IMR-90 (cell line): ENCODE measurements around the gene S100A1. TPM values are rescaled to one million over a fixed set of nuclear protein-coding genes. Genes with fewer than 3 reads are reported as not detected.
"Not testable (repeated sequence)": the region's sequence is repeated elsewhere in the genome, so short reads cannot be mapped to it uniquely, and the experiment has no call there.

Source experiments
- ATAC-seq: fragments of 200-7000 bp; cut with Tn5 transposase; 2 replicates; pipeline ENCODE4 v1.9.1; 2020; ENCODE audit warnings: low read depth, mild to moderate bottlenecking, moderate library complexity
- BruUV-seq: library from RNA; stranded (reverse); fragments of 400-500 nt; replicated peaks from 2 replicates; lab custom pipeline; 2021; lab: Mats Ljungman, UMichigan
- CTCF ChIA-PET: fragments of 300-600 bp; formaldehyde crosslinking; extraction: SDS; loops from one replicate; lab custom pipeline; 2021; ENCODE audit warnings: antibody characterized with exemption; lab: Yijun Ruan, JAX
- POLR2A ChIA-PET: fragments of 300-600 bp; sonication (Branson Sonifier 250); formaldehyde crosslinking; loops from one replicate; lab custom pipeline; 2022; ENCODE audit warnings: antibody characterized with exemption; ENCODE audit not compliant: unreplicated experiment; lab: Charles Lee
- DNase-seq: peaks from one replicate; pipeline ENCODE4 v3.0.0; 2013
- H2AFZ ChIP-seq: replicated peaks from 2 replicates; pipeline ENCODE3; 2013; ENCODE audit warnings: low read length, mild to moderate bottlenecking; ENCODE audit not compliant: poor library complexity
- H2AK5ac ChIP-seq: 2 replicates; pipeline ENCODE4 v1.6.1; 2013; ENCODE audit warnings: low read depth, low read length, inconsistent platforms
- H2AK9ac ChIP-seq: replicated peaks from 2 replicates; pipeline ENCODE3; 2013; ENCODE audit warnings: mild to moderate bottlenecking, low read depth, low read length, moderate library complexity; ENCODE audit not compliant: poor library complexity
- H2BK120ac ChIP-seq: 2 replicates; pipeline ENCODE4 v1.6.1; 2013; ENCODE audit warnings: low read depth, low read length, inconsistent platforms
- H2BK15ac ChIP-seq: 3 replicates; pipeline ENCODE4 v1.6.1; 2013; ENCODE audit warnings: low read depth, low read length, inconsistent platforms
- H2BK20ac ChIP-seq: 2 replicates; pipeline ENCODE4 v1.6.1; 2013; ENCODE audit warnings: low read depth, mild to moderate bottlenecking, inconsistent platforms, low read length, moderate library complexity
- H2BK5ac ChIP-seq: 2 replicates; pipeline ENCODE4 v1.6.1; 2013; ENCODE audit warnings: mild to moderate bottlenecking, low read depth, low read length, inconsistent platforms; ENCODE audit not compliant: poor library complexity, severe bottlenecking
- H3K14ac ChIP-seq: replicated peaks from 2 replicates; pipeline ENCODE4 v1.6.1; 2013; ENCODE audit warnings: low read depth, low read length, inconsistent platforms
- H3K18ac ChIP-seq: 2 replicates; pipeline ENCODE4 v1.6.1; 2013; ENCODE audit warnings: low read depth, low read length, control low read depth
- H3K23ac ChIP-seq: 2 replicates; pipeline ENCODE4 v1.6.1; 2013; ENCODE audit warnings: low read depth, low read length, inconsistent platforms
- H3K27ac ChIP-seq: 2 replicates; pipeline ENCODE4 v1.5.1; 2013; ENCODE audit warnings: mild to moderate bottlenecking, control low read depth, low read length; ENCODE audit not compliant: insufficient read depth
- H3K27me3 ChIP-seq: 2 replicates; pipeline ENCODE4 v1.6.1; 2013; ENCODE audit warnings: low read length; ENCODE audit not compliant: control insufficient read depth, insufficient read depth
- H3K36me3 ChIP-seq: 2 replicates; pipeline ENCODE4 v1.6.1; 2013; ENCODE audit warnings: low read length, mixed read lengths; ENCODE audit not compliant: control insufficient read depth, insufficient read depth
- H3K4ac ChIP-seq: 2 replicates; pipeline ENCODE4 v1.6.1; 2013; ENCODE audit warnings: low read depth, low read length, inconsistent platforms
- H3K4me1 ChIP-seq: 2 replicates; pipeline ENCODE4 v1.6.1; 2013; ENCODE audit warnings: low read length, mixed read lengths; ENCODE audit not compliant: control insufficient read depth, insufficient read depth
- H3K4me2 ChIP-seq: 2 replicates; pipeline ENCODE4 v1.6.1; 2013; ENCODE audit warnings: low read depth, mild to moderate bottlenecking, control low read depth, low read length, moderate library complexity
- H3K4me3 ChIP-seq: 2 replicates; pipeline ENCODE4 v1.5.1; 2013; ENCODE audit warnings: low read depth, mild to moderate bottlenecking, control low read depth, low read length, moderate library complexity; ENCODE audit not compliant: insufficient read depth
- H3K56ac ChIP-seq: 2 replicates; pipeline ENCODE4 v1.6.1; 2013; ENCODE audit warnings: low read length, inconsistent platforms; ENCODE audit not compliant: insufficient read depth; ENCODE audit errors: extremely low read depth
- H3K79me1 ChIP-seq, 2 experiments: 2 replicates each; pipeline ENCODE4 v1.6.1; 2013; ENCODE audit warnings: low read length in 2 of 2, inconsistent platforms in 1 of 2, low read depth in 1 of 2
- H3K9ac ChIP-seq: 2 replicates; pipeline ENCODE4 v1.6.1; 2013; ENCODE audit warnings: low read depth, low read length, control low read depth
- H3K9me1 ChIP-seq: 2 replicates; pipeline ENCODE4 v1.6.1; 2013; ENCODE audit warnings: low read length, inconsistent platforms; ENCODE audit not compliant: insufficient read depth
- H3K9me3 ChIP-seq: 2 replicates; pipeline ENCODE4 v1.6.1; 2013; ENCODE audit warnings: low read length; ENCODE audit not compliant: control insufficient read depth, insufficient read depth
- H4K20me1 ChIP-seq: 2 replicates; pipeline ENCODE4 v1.6.1; 2013; ENCODE audit warnings: low read length, inconsistent platforms; ENCODE audit not compliant: insufficient read depth
- H4K5ac ChIP-seq: 2 replicates; pipeline ENCODE4 v1.6.1; 2013; ENCODE audit warnings: mild to moderate bottlenecking, low read depth, low read length, control low read depth
- H4K8ac ChIP-seq, 2 experiments: 2 replicates each; pipeline ENCODE4 v1.6.1; 2013; ENCODE audit warnings: low read depth in 2 of 2, low read length in 2 of 2, control low read depth in 1 of 2, inconsistent platforms in 1 of 2
- H4K91ac ChIP-seq: 2 replicates; pipeline ENCODE4 v1.6.1; 2013; ENCODE audit warnings: low read depth, low read length, inconsistent platforms; ENCODE audit not compliant: insufficient read depth
- CHD1 ChIP-seq: IDR thresholded peaks from 2 replicates; pipeline ENCODE4 v1.6.1; 2012; ENCODE audit warnings: low read depth, low read length, improper control_type of control experiment
- FOS ChIP-seq: fragments of 150-350 bp; IDR thresholded peaks from 2 replicates; pipeline ENCODE4 v1.6.1; 2016; ENCODE audit warnings: low read depth, low read length
- MAFK ChIP-seq: IDR thresholded peaks from 2 replicates; pipeline ENCODE4 v1.6.1; 2012; ENCODE audit warnings: low read depth, low read length, improper control_type of control experiment
- NFE2L2 ChIP-seq: fragments of 150-350 bp; IDR thresholded peaks from 2 replicates; pipeline ENCODE4 v1.6.1; 2016; ENCODE audit warnings: low read depth, mild to moderate bottlenecking, low read length
- RAD21 ChIP-seq: IDR thresholded peaks from 2 replicates; pipeline ENCODE4 v1.6.1; 2012; ENCODE audit warnings: low read length, improper control_type of control experiment
- RCOR1 ChIP-seq: IDR thresholded peaks from 2 replicates; pipeline ENCODE4 v1.6.1; 2012; ENCODE audit warnings: mild to moderate bottlenecking, low read length, improper control_type of control experiment; ENCODE audit not compliant: insufficient replicate concordance
- SMC3 ChIP-seq: fragments of 150-350 bp; IDR thresholded peaks from 2 replicates; pipeline ENCODE4 v1.6.1; 2016; ENCODE audit warnings: low read depth, mild to moderate bottlenecking, antibody characterized with exemption, low read length, moderate library complexity
- WGBS, 2 experiments: methylation state at CpG; one replicate each; pipeline versions ENCODE4 v1.1.5 to v1.1.7; 2013; ENCODE audit warnings: missing lambda C conversion rate in 2 of 2; ENCODE audit not compliant: insufficient read length in 1 of 2; ENCODE audit errors: extremely low coverage in 2 of 2; 5-methylcytosine and 5-hydroxymethylcytosine counted together
- dilution Hi-C: fragments of 300-500 bp; cut with HindIII; formaldehyde crosslinking; loops from one replicate; pipeline ENCODE4 v1.14.3; 2018; ENCODE audit warnings: low sequenced_read_pairs; ENCODE audit not compliant: unreplicated experiment
- in situ Hi-C: fragments of 300-500 bp; cut with MboI; formaldehyde crosslinking; loops from 3 replicates; pipeline ENCODE4 v1.14.3; 2019; ENCODE audit warnings: low sequenced_read_pairs, inconsistent platforms, mixed read lengths
- intact Hi-C: fragments of 100-400 bp; cut with micrococcal nuclease; formaldehyde crosslinking; loops from 2 replicates; pipeline ENCODE4 v1.10.0; 2022
- polyA plus RNA-seq, 3 experiments: library from polyadenylated mRNA; depleted of rRNA; stranded (reverse); fragments of >200 nt; gene quantifications; 2 replicates each; pipeline ENCODE4 v1.2.3, GENCODE V29; 2012; ENCODE audit warnings: low replicate concordance in 1 of 3
- total RNA-seq: library from RNA; depleted of rRNA; stranded (reverse); fragments of >200 nt; gene quantifications from 2 replicates; pipeline ENCODE4 v1.2.3, GENCODE V29; 2012

The S100A1 gene
- total and polyA plus RNA-seq, 2 of the 4 experiments (the other 2 are of a cell fraction), result 0.18 to 0.29 TPM

- POLR2A ChIA-PET, result no interaction called here
- H2BK120ac ChIP-seq, result no peak overlapping the region
- H3K27ac ChIP-seq, result no peak overlapping the region
- peaks cover 11% of the 10 kb centered on the region; the same call in 1 of the 2 replicates for H4K20me1 ChIP-seq
- H3K4me3 ChIP-seq, result no peak overlapping the region
- H3K27me3 ChIP-seq, result no peaks in the 10 kb centered on the region
- H2BK15ac ChIP-seq, result no peak overlapping the region
- no peak overlapping the region for H4K5ac ChIP-seq
- no peak overlapping the region for H3K4ac ChIP-seq
- H3K23ac ChIP-seq, result no peak overlapping the region
- BruUV-seq, result no TSS peak
- peaks cover 20 to 34% of the 10 kb centered on the region in 2 experiments; a peak in 2 of 4 replicates for H3K79me1 ChIP-seq
- H3K4me1 ChIP-seq, result peaks cover 3% of the 10 kb centered on the region
- no peak overlapping the region for H2BK20ac ChIP-seq
- no peak overlapping the region for H3K18ac ChIP-seq
- DNase-seq, result no peak
- H3K9me1 ChIP-seq, result no peaks in the 10 kb centered on the region
- H2AK5ac ChIP-seq, result no peak overlapping the region
- H3K56ac ChIP-seq, result no peak overlapping the region
- TF ChIP-seq MAFK, result no peak
- TF ChIP-seq RAD21, result no peak
- no peak for TF ChIP-seq FOS
- TF ChIP-seq CHD1, result no peak
- no peak for TF ChIP-seq NFE2L2
- no peak for TF ChIP-seq RCOR1
- TF ChIP-seq SMC3, result no peak
- in situ Hi-C loops, result no loop called here
- H3K9me3 ChIP-seq, result no peaks in the 10 kb centered on the region
- no peak overlapping the region for H2AK9ac ChIP-seq
- H3K36me3 ChIP-seq, result peaks cover 54% of the 10 kb centered on the region
- H3K4me2 ChIP-seq, result no peak overlapping the region
- no peak overlapping the region for H3K9ac ChIP-seq
- no peak overlapping the region for H3K14ac ChIP-seq
- dilution Hi-C loops, result no loop called here
- H4K8ac ChIP-seq, result no peak overlapping the region
- H2BK5ac ChIP-seq, result no peak overlapping the region
- no peak overlapping the region for H4K91ac ChIP-seq
- no peak for ATAC-seq
- H2AFZ ChIP-seq, result no peak overlapping the region
- intact Hi-C loops, result no loop called here
- CTCF ChIA-PET, result no interaction called here
- no CpG with 5 or more reads among the region's 4 CpGs for WGBS, 2 experiments
Observed at GRCh38 chr1:153667439-153667838, 39.2 kb downstream of the S100A1 start.

GRCh38 chr1:153668672-153669071 is 40.4 kb downstream of the S100A1 start:
- intact Hi-C loops, H2AFZ ChIP-seq, H3K4ac ChIP-seq, H3K4me3 ChIP-seq, in situ Hi-C loops, H3K4me2 ChIP-seq, H3K9me1 ChIP-seq, ATAC-seq, H2AK5ac ChIP-seq, H3K23ac ChIP-seq, BruUV-seq, H3K9me3 ChIP-seq, dilution Hi-C loops, H3K27ac ChIP-seq, H4K91ac ChIP-seq, POLR2A ChIA-PET, H2BK120ac ChIP-seq, H3K18ac ChIP-seq, H3K56ac ChIP-seq, H4K5ac ChIP-seq, H2BK5ac ChIP-seq, H3K9ac ChIP-seq, H2BK20ac ChIP-seq, DNase-seq, H3K14ac ChIP-seq, H4K8ac ChIP-seq, H2BK15ac ChIP-seq, CTCF ChIA-PET, H3K4me1 ChIP-seq, H3K27me3 ChIP-seq, H2AK9ac ChIP-seq: not testable (repeated sequence)
- WGBS, 2 experiments, result no CpG with 5 or more reads among the region's 8 CpGs
- H3K36me3 ChIP-seq, result peaks cover 45% of the 10 kb centered on the region
- peaks cover 12 to 25% of the 10 kb centered on the region in 2 experiments; a peak in 1 of 4 replicates for H3K79me1 ChIP-seq
- H4K20me1 ChIP-seq, result peaks cover 11% of the 10 kb centered on the region; the same call in 1 of the 2 replicates
